Astrocyte (in vitro differentiated cells and primary cell): Measurements from ENCODE around the gene ZNF618.

Experiments
- CTCF ChIP-seq: IDR thresholded peaks from 2 replicates; pipeline ENCODE4 v1.5.1; 2011; ENCODE audit warnings: low read depth, mild to moderate bottlenecking, inconsistent platforms, low read length, moderate library complexity; ENCODE audit not compliant: insufficient read depth
- EZH2 ChIP-seq: IDR thresholded peaks from 2 replicates; pipeline ENCODE4 v1.6.1; 2012; ENCODE audit warnings: mild to moderate bottlenecking, low read length, inconsistent platforms; ENCODE audit not compliant: insufficient read depth

GRCh38 chr9:113990570-113990907 lies 114.4 kb downstream of the ZNF618 start:
- TF ChIP-seq EZH2 (no peak), CTCF (no peak)
